GM18951 (cell line): ENCODE data around the gene TPPP.
"Not testable (repeated sequence)": the region's sequence is repeated elsewhere in the genome, so short reads cannot be mapped to it uniquely, and the experiment has no call there.

Experiments
- POLR2A ChIP-seq: IDR thresholded peaks from 4 replicates; pipeline ENCODE4 v1.6.1; 2011; ENCODE audit warnings: mild to moderate bottlenecking; ENCODE audit not compliant: insufficient read length, insufficient read depth; ENCODE audit errors: extremely low read depth
- in situ Hi-C: fragments of 300-500 bp; cut with MboI; formaldehyde crosslinking; loops from one replicate; pipeline ENCODE4 v1.12.0; 2022; ENCODE audit warnings: low sequenced_read_pairs, mixed read lengths, inconsistent platforms; ENCODE audit not compliant: unreplicated experiment

TPPP gene

GRCh38 chr5:680118-680795 is 12.9 kb downstream of the TPPP start:
- in situ Hi-C loops = loop anchor here (5.0 kb wide), 1 partner anchor 92 kb away; no protein-coding TSS in a partner anchor

GRCh38 chr5:679166-679895 is 13.8 kb downstream of the TPPP start:
- in situ Hi-C loops = not testable (repeated sequence)

GRCh38 chr5:678521-678920 is 14.6 kb downstream of the TPPP start:
- in situ Hi-C loops = not testable (repeated sequence)

- TF ChIP-seq POLR2A = no peak
- in situ Hi-C loops = no loop called here
Measured at GRCh38 chr5:677131-678101, 15.7 kb downstream of the TPPP start.

GRCh38 chr5:676699-677076 is 16.5 kb downstream of the TPPP start:
- in situ Hi-C loops = no loop called here
- TF ChIP-seq POLR2A = no peak

GRCh38 chr5:675871-676698 is 17.1 kb downstream of the TPPP start:
- in situ Hi-C loops = no loop called here

GRCh38 chr5:675111-675870 is 17.9 kb downstream of the TPPP start:
- in situ Hi-C loops = no loop called here
- TF ChIP-seq POLR2A = no peak

More at GRCh38 chr5:675871-676698, 17.1 kb downstream of the TPPP start:
- TF ChIP-seq POLR2A = no peak

- in situ Hi-C loops = no loop called here
- TF ChIP-seq POLR2A = no peak
Measured at GRCh38 chr5:674630-675011, 18.5 kb downstream of the TPPP start.

- in situ Hi-C loops = no loop called here
- no peak for TF ChIP-seq POLR2A
Measured at GRCh38 chr5:673831-674629, 19.1 kb downstream of the TPPP start.

- in situ Hi-C loops = no loop called here
- no peak for TF ChIP-seq POLR2A
Measured at GRCh38 chr5:673161-673830, 19.9 kb downstream of the TPPP start.
